Body of pancreas (tissue), 4 donors: Measurements from ENCODE around the gene CHCHD6. TPM values are rescaled to one million over a fixed set of nuclear protein-coding genes. Genes with fewer than 3 reads are reported as not detected.
A peak's percentile ranks its signal among the peaks of the same experiment; 100 is the strongest.

Experiments
- ATAC-seq: fragments of 150-250 bp; one replicate; pipeline ENCODE4 v1.9.1; 2016
- DNase-seq, 4 donors: peaks; one replicate each; pipeline ENCODE4 v3.0.0-alpha.2; 2019
- H3K27ac ChIP-seq, 4 donors: fragments of 200-600 bp; sonication (generic); 1 replicate in 3 of 4; 2 replicates in 1 of 4; pipeline versions ENCODE4 v1.5.1 to v1.6.1; 2016 to 2019; ENCODE audit warnings: mild to moderate bottlenecking in 1 of 4, mixed read lengths in 1 of 4, moderate library complexity in 1 of 4
- H3K27me3 ChIP-seq, 2 donors: fragments of 200-600 bp; sonication (generic); one replicate each; pipeline ENCODE4 v1.6.0; 2016; ENCODE audit warnings: mild to moderate bottlenecking in 1 of 2
- H3K36me3 ChIP-seq, 2 donors: fragments of 200-600 bp; sonication (generic); replicated peaks in 1 of 2; 2 replicates each; pipeline ENCODE4 v1.5.1; 2016; ENCODE audit warnings: low read depth in 2 of 2; ENCODE audit not compliant: insufficient read depth in 1 of 2
- H3K4me1 ChIP-seq: fragments of 200-600 bp; sonication (generic); one replicate; pipeline ENCODE4 v1.6.0; 2016
- H3K4me3 ChIP-seq, 2 donors: fragments of 200-600 bp; sonication (generic); 1 replicate in 1 of 2; 2 replicates in 1 of 2; pipeline ENCODE4 v1.5.1; 2016 to 2019
- H3K9me3 ChIP-seq, 3 donors: fragments of 200-600 bp; sonication (generic); 1 replicate in 2 of 3; 2 replicates in 1 of 3; pipeline ENCODE4 v1.5.1; 2016
- POLR2A ChIP-seq, 3 donors: fragments of 450-650 bp; IDR thresholded peaks; one replicate each; pipeline ENCODE4 v1.6.1; 2016; ENCODE audit warnings: antibody characterized with exemption in 3 of 3, mild to moderate bottlenecking in 2 of 3
- WGBS, 2 donors: methylation state at CpG; one replicate each; pipeline ENCODE4 v1.1.5; 2017; 5-methylcytosine and 5-hydroxymethylcytosine counted together
- intact Hi-C: fragments of 100-400 bp; cut with DNase I; formaldehyde crosslinking; loops from one replicate; pipeline ENCODE4 v1.15.1; 2023
- total RNA-seq, 2 donors: library from RNA; depleted of rRNA; stranded (reverse); fragments of >200 nt; gene quantifications; one replicate each; pipeline ENCODE4 v1.1.0, GENCODE V29; 2016
- TF ChIP-seq, protein P1 (sequence below), 7 experiments: fragments of 450-650 bp in 4 of 7; fragments of 200-600 bp in 3 of 7; sonication (generic) in 3 of 7; IDR thresholded peaks; one replicate each; pipeline ENCODE4 v1.5.1; 2016 to 2019; ENCODE audit warnings: antibody characterized with exemption in 7 of 7

Gene CHCHD6
- total RNA-seq, 2 donors from 2014 or later: 0.66 to 10.9 TPM

GRCh38 chr3:126676919-126677705 is 26.9 kb upstream of the CHCHD6 start:
- no peaks in the 10 kb centered on the region for H3K36me3 ChIP-seq
- ATAC-seq (no peak), DNase-seq (no peak)
- no peak for TF ChIP-seq POLR2A (IDR thresholded peaks at IDR 0.05)
- TF ChIP-seq, protein P1, sequence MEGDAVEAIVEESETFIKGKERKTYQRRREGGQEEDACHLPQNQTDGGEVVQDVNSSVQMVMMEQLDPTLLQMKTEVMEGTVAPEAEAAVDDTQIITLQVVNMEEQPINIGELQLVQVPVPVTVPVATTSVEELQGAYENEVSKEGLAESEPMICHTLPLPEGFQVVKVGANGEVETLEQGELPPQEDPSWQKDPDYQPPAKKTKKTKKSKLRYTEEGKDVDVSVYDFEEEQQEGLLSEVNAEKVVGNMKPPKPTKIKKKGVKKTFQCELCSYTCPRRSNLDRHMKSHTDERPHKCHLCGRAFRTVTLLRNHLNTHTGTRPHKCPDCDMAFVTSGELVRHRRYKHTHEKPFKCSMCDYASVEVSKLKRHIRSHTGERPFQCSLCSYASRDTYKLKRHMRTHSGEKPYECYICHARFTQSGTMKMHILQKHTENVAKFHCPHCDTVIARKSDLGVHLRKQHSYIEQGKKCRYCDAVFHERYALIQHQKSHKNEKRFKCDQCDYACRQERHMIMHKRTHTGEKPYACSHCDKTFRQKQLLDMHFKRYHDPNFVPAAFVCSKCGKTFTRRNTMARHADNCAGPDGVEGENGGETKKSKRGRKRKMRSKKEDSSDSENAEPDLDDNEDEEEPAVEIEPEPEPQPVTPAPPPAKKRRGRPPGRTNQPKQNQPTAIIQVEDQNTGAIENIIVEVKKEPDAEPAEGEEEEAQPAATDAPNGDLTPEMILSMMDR (IDR thresholded peaks at IDR 0.05): no peak
- intact Hi-C loops: loop anchor here (10.0 kb wide), 1 partner anchor 778 kb away; no protein-coding TSS in a partner anchor
- H3K27me3 ChIP-seq: no peaks in the 10 kb centered on the region
- H3K27ac ChIP-seq: no peak overlapping the region
- WGBS, 2 donors: 55 to 64% methylated on average over 5 to 7 of the region's 7 CpGs
- H3K4me3 ChIP-seq: no peak overlapping the region
- no peaks in the 10 kb centered on the region for H3K4me1 ChIP-seq
- no peaks in the 10 kb centered on the region for H3K9me3 ChIP-seq

- intact Hi-C loops: loop anchor here (10.0 kb wide), 1 partner anchor 777 kb away; no protein-coding TSS in a partner anchor
- no peak for DNase-seq
- H3K4me1 ChIP-seq: no peaks in the 10 kb centered on the region
- no peak overlapping the region for H3K27ac ChIP-seq
- H3K4me3 ChIP-seq: no peak overlapping the region
- ATAC-seq: no peak
- H3K27me3 ChIP-seq: no peaks in the 10 kb centered on the region
- no peaks in the 10 kb centered on the region for H3K9me3 ChIP-seq
- H3K36me3 ChIP-seq: no peaks in the 10 kb centered on the region
- no peak for TF ChIP-seq POLR2A (IDR thresholded peaks at IDR 0.05)
- TF ChIP-seq, protein P1 (IDR thresholded peaks at IDR 0.05): no peak
- 60 to 68% methylated on average over 13 of the region's 13 CpGs for WGBS, 2 donors
Measured at GRCh38 chr3:126677862-126678503, 26.1 kb upstream of the CHCHD6 start.

- H3K27ac ChIP-seq: no peak overlapping the region
- no peaks in the 10 kb centered on the region for H3K9me3 ChIP-seq
- no peak overlapping the region for H3K4me3 ChIP-seq
- H3K36me3 ChIP-seq: no peaks in the 10 kb centered on the region
- no peak for DNase-seq
- 20 to 21% methylated on average over 13 to 30 of the region's 30 CpGs for WGBS, 2 donors
- no peak for ATAC-seq
- no peak for TF ChIP-seq POLR2A (IDR thresholded peaks at IDR 0.05)
- TF ChIP-seq, protein P1 (IDR thresholded peaks at IDR 0.05): no peak
- H3K4me1 ChIP-seq: no peaks in the 10 kb centered on the region
- intact Hi-C loops: loop anchor here (10.0 kb wide), 1 partner anchor 776 kb away; no protein-coding TSS in a partner anchor
- H3K27me3 ChIP-seq: no peaks in the 10 kb centered on the region
Measured at GRCh38 chr3:126678693-126679317, 25.2 kb upstream of the CHCHD6 start.

GRCh38 chr3:126679318-126679751 is 24.7 kb upstream of the CHCHD6 start:
- Histone ChIP-seq H3K4me3 (no peak overlapping the region), H3K27ac (no peak overlapping the region), H3K27me3 (no peaks in the 10 kb centered on the region), H3K36me3 (no peaks in the 10 kb centered on the region), H3K9me3 (no peaks in the 10 kb centered on the region), H3K4me1 (no peaks in the 10 kb centered on the region)
- 5 to 9% methylated on average over 10 to 20 of the region's 20 CpGs for WGBS, 2 donors
- intact Hi-C loops: loop anchor here (10.0 kb wide), 1 partner anchor 775 kb away; no protein-coding TSS in a partner anchor
- ATAC-seq: peak; percentile 83
- TF ChIP-seq, protein P1 (IDR thresholded peaks at IDR 0.05): peak; percentile 80 to 97 (median 87)
- no peak for TF ChIP-seq POLR2A (IDR thresholded peaks at IDR 0.05)
- peak; percentile 80 to 90 (median 82) for DNase-seq
